K562 (cell line): ENCODE measurements around the gene ADGRB3. TPM values are rescaled to one million over a fixed set of nuclear protein-coding genes. Genes with fewer than 3 reads are reported as not detected.

Source experiments
- ATAC-seq: fragments of 200-7000 bp; cut with Tn5 transposase; 3 replicates; pipeline ENCODE4 v1.9.1; 2020; ENCODE audit warnings: moderate library complexity
- BruUV-seq: library from RNA; stranded (reverse); fragments of 400-500 nt; replicated peaks from 2 replicates; lab custom pipeline; 2021; lab: Mats Ljungman, UMichigan
- CTCF ChIA-PET: fragments of 300-600 bp; formaldehyde crosslinking; extraction: SDS; loops from one replicate; lab custom pipeline; 2021; ENCODE audit warnings: low intra/inter-chr PET ratio; lab: Yijun Ruan, JAX
- POLR2A ChIA-PET: fragments of 300-600, 350-650 bp; sonication (Branson Sonifier 250); formaldehyde crosslinking; extraction: SDS; loops from one replicate; lab custom pipeline; 2021; ENCODE audit warnings: antibody characterized with exemption, inconsistent platforms; lab: Yijun Ruan, JAX
- DNase-seq, 4 experiments: peaks; one replicate each; pipeline versions ENCODE4 v3.0.0 to v3.0.0-alpha.2; 2011 to 2018; ENCODE audit warnings: low spot score in 3 of 4, mixed read lengths in 3 of 4; ENCODE audit errors: extremely low read depth in 1 of 4
- FAIRE-seq: peaks from 2 replicates; lab custom pipeline; 2011; peaks lifted over from hg19 to GRCh38; lab: Jason Lieb, UNC
- H2AFZ ChIP-seq: 2 replicates; pipeline ENCODE4 v1.6.0; 2011; ENCODE audit warnings: low read depth, low read length, control low read depth, inconsistent platforms
- H3K27ac ChIP-seq: fragments of 200-600 bp; 3 replicates; pipeline ENCODE4 v1.8.0; 2011; ENCODE audit warnings: low read depth, mild to moderate bottlenecking, control low read depth, inconsistent platforms, low read length, moderate library complexity, mixed read lengths; ENCODE audit errors: extremely low read depth
- H3K27me3 ChIP-seq, 2 experiments: fragments of 300-600 bp in 1 of 2; 2 replicates in 1 of 2; 3 replicates in 1 of 2; pipeline versions ENCODE4 v1.6.0 to v1.8.0; 2011; ENCODE audit warnings: inconsistent platforms in 2 of 2, low read length in 2 of 2, mild to moderate bottlenecking in 1 of 2, mixed read lengths in 1 of 2, moderate library complexity in 1 of 2; ENCODE audit not compliant: control insufficient read depth in 2 of 2, insufficient read depth in 2 of 2
- H3K36me3 ChIP-seq: fragments of 300-600 bp; 3 replicates; pipeline ENCODE4 v1.8.0; 2011; ENCODE audit warnings: mild to moderate bottlenecking, low read length, inconsistent platforms; ENCODE audit not compliant: control insufficient read depth, insufficient read depth
- H3K4me1 ChIP-seq, 2 experiments: fragments of 200-600 bp in 1 of 2; replicated peaks in 1 of 2; 2 replicates in 1 of 2; 3 replicates in 1 of 2; pipeline versions ENCODE4 v1.5.1 to v1.8.0; 2011; ENCODE audit warnings: inconsistent platforms in 2 of 2, low read length in 2 of 2, mild to moderate bottlenecking in 1 of 2, mixed read lengths in 1 of 2, moderate library complexity in 1 of 2; ENCODE audit not compliant: control insufficient read depth in 2 of 2, insufficient read depth in 2 of 2
- H3K4me2 ChIP-seq: 2 replicates; pipeline ENCODE4 v1.6.1; 2011; ENCODE audit warnings: low read length, control low read depth, inconsistent platforms, mixed read lengths; ENCODE audit not compliant: insufficient read depth
- H3K4me3 ChIP-seq: fragments of 200-600 bp; sonication (generic), shearing (Covaris generic); 2 replicates; pipeline ENCODE4 v1.5.1; 2016; ENCODE audit warnings: control low read depth, inconsistent platforms
- H3K79me2 ChIP-seq: fragments of 200-600 bp; 3 replicates; pipeline ENCODE4 v1.8.0; 2011; ENCODE audit warnings: low read length, inconsistent platforms; ENCODE audit not compliant: control insufficient read depth, insufficient read depth
- H3K9ac ChIP-seq, 2 experiments: 2 replicates each; pipeline versions ENCODE4 v1.6.0 to v1.6.1; 2011; ENCODE audit warnings: low read depth in 2 of 2, low read length in 2 of 2, control low read depth in 1 of 2, inconsistent platforms in 1 of 2, mild to moderate bottlenecking in 1 of 2, mixed read lengths in 1 of 2; ENCODE audit not compliant: insufficient read depth in 1 of 2
- H3K9me1 ChIP-seq: one replicate; pipeline ENCODE4 v1.6.0; 2011; ENCODE audit warnings: inconsistent platforms, mild to moderate bottlenecking, low read length, moderate library complexity; ENCODE audit not compliant: control insufficient read depth, insufficient read depth
- H3K9me3 ChIP-seq: replicated peaks from 2 replicates; pipeline ENCODE4 v1.5.1; 2011; ENCODE audit warnings: low read depth, low read length, inconsistent platforms; ENCODE audit not compliant: control insufficient read depth, insufficient read depth
- H4K20me1 ChIP-seq: replicated peaks from 2 replicates; pipeline ENCODE4 v1.6.1; 2011; ENCODE audit warnings: low read length, inconsistent platforms, mixed read lengths; ENCODE audit not compliant: control insufficient read depth, insufficient read depth
- CBX3 ChIP-seq, 2 experiments: IDR thresholded peaks; 1 replicate in 1 of 2; 2 replicates in 1 of 2; pipeline ENCODE4 v1.6.1; 2012; ENCODE audit warnings: inconsistent platforms in 2 of 2, low read length in 2 of 2, borderline replicate concordance in 1 of 2, control low read depth in 1 of 2
- CHCHD3 ChIP-seq: fragments of 250-450 bp; sonication (Bioruptor Pico); IDR thresholded peaks from 2 replicates; pipeline ENCODE4 v2.1.2; 2022; ENCODE audit warnings: mild to moderate bottlenecking
- CREB1 ChIP-seq, 2 experiments: sonication (generic) in 1 of 2; formaldehyde crosslinking in 1 of 2; IDR thresholded peaks; 2 replicates each; pipeline versions ENCODE4 v1.6.1 to v1.8.0; 2012 to 2022; ENCODE audit warnings: inconsistent platforms in 1 of 2, mild to moderate bottlenecking in 1 of 2, missing genetic modification reagents in 1 of 2, moderate library complexity in 1 of 2
- POLR2H ChIP-seq: IDR thresholded peaks from 2 replicates; pipeline ENCODE4 v1.6.1; 2016; ENCODE audit warnings: missing genetic modification characterization, low read depth, mild to moderate bottlenecking, control low read depth, missing compliant biosample characterization, moderate library complexity
- RBM22 ChIP-seq: fragments of 200-400 bp; formaldehyde crosslinking; IDR thresholded peaks from 2 replicates; pipeline ENCODE4 v1.6.1; 2018; ENCODE audit warnings: low read length, low read depth; ENCODE audit not compliant: poor library complexity, severe bottlenecking
- STAT5A ChIP-seq: IDR thresholded peaks from 2 replicates; pipeline ENCODE4 v1.6.1; 2012; ENCODE audit warnings: low read length, inconsistent platforms, borderline replicate concordance
- XRCC3 ChIP-seq: fragments of 450-650 bp; IDR thresholded peaks from 2 replicates; pipeline ENCODE4 v1.6.1; 2017; ENCODE audit warnings: mild to moderate bottlenecking, moderate library complexity
- ZC3H4 ChIP-seq: sonication (generic); formaldehyde crosslinking; IDR thresholded peaks from 2 replicates; pipeline ENCODE4 v1.9.0; 2021; ENCODE audit warnings: missing genetic modification reagents, borderline replicate concordance
- ZC3H8 ChIP-seq: fragments of 450-650 bp; IDR thresholded peaks from 2 replicates; pipeline ENCODE4 v1.6.1; 2017
- ZEB2 ChIP-seq: fragments of 450-650 bp; IDR thresholded peaks from 2 replicates; pipeline ENCODE4 v1.6.1; 2016
- ZNF384 ChIP-seq: IDR thresholded peaks from 2 replicates; pipeline ENCODE4 v1.6.1; 2012; ENCODE audit warnings: low read depth, low read length, improper control_type of control experiment
- ZNF696 ChIP-seq: fragments of 250-450 bp; sonication (Bioruptor Pico); conservative IDR thresholded peaks from 2 replicates; pipeline ENCODE4 v1.4.0; 2020; ENCODE audit warnings: mild to moderate bottlenecking, moderate library complexity
- ZNF707 ChIP-seq: fragments of 250-450 bp; sonication (Bioruptor Pico); conservative IDR thresholded peaks from 2 replicates; pipeline ENCODE4 v1.8.0; 2022; ENCODE audit warnings: inconsistent platforms, mild to moderate bottlenecking, moderate library complexity
- WGBS: fragments of 100-300 bp; shearing (Covaris generic); methylation state at CpG from one replicate; pipeline ENCODE4 v1.1.6; 2016; ENCODE audit warnings: low coverage, mixed read lengths; ENCODE audit not compliant: insufficient coverage; ENCODE audit errors: missing lambda C conversion rate; 5-methylcytosine and 5-hydroxymethylcytosine counted together
- in situ Hi-C: fragments of 300-500 bp; cut with MboI; formaldehyde crosslinking; loops from 4 replicates; pipeline ENCODE4 v1.15.0; 2018; ENCODE audit warnings: inconsistent platforms, mixed read lengths
- intact Hi-C: fragments of 100-400 bp; cut with micrococcal nuclease; formaldehyde crosslinking; loops from 2 replicates; pipeline ENCODE4 v1.14.2; 2022
- polyA plus RNA-seq, 8 experiments: library from polyadenylated mRNA; depleted of rRNA in 4 of 8; stranded (reverse) in 5 of 8; unstranded in 3 of 8; fragments of >200 nt; fragmentation: Nextera tagmentation in 2 of 8; fragmentation: Illumina TruSeq in 1 of 8; extraction: Ambion mirVana in 2 of 8; extraction: Trizol in 1 of 8; gene quantifications; 2 replicates each; pipeline versions ENCODE4 v1.2.1 to v1.2.3, GENCODE V29; 2011 to 2014; ENCODE audit warnings: inconsistent platforms in 1 of 8, missing spikeins in 1 of 8
- total RNA-seq, 7 experiments: library from RNA; depleted of rRNA in 6 of 7; stranded (reverse); fragments of >200 nt in 6 of 7; fragmentation: Illumina TruSeq in 2 of 7; extraction: Trizol in 2 of 7; gene quantifications; 2 replicates each; pipeline versions ENCODE4 v1.2.1 to v1.2.3, GENCODE V29; 2011 to 2021; ENCODE audit warnings: low replicate concordance in 1 of 7
- TF ChIP-seq, protein P1 (sequence below): IDR thresholded peaks from 2 replicates; pipeline ENCODE4 v1.6.1; 2012; ENCODE audit warnings: low read depth, low read length, improper control_type of control experiment, borderline replicate concordance

Gene ADGRB3
- total and polyA plus RNA-seq, 9 of the 15 experiments (the other 6 are each of a cell fraction or from before 2014, with no cell fraction given) = 0.90 to 7.8 (median 2.4) TPM

DNA sequence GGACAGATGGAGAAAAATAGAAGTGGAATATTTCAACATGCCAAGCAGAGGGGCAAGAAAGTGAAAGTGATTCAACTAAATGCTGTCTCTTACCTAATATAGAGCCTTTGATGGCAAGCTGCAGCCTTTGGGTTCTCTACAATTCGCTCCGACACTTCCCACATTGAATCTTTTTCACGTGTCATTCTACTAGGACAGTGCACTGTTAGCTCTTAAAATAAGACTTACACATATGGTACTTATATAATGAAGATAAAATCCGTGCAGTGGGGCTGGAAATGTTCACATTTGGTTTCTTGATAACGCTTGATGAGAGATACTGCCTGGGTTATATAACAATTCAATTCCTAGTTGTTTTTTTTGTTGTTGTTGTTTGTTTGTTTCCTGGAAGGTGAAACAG is 659.3 kb downstream of the ADGRB3 start:
- no peak overlapping the region for H3K9ac ChIP-seq
- ATAC-seq (no peak), DNase-seq (no peak), FAIRE-seq (no peak)
- 1% methylated on average over 5 of the region's 5 CpGs for WGBS
- H3K9me3 ChIP-seq = no peaks in the 10 kb centered on the region
- no peaks in the 10 kb centered on the region for H3K4me1 ChIP-seq
- H3K4me3 ChIP-seq = no peak overlapping the region
- no TSS peak for BruUV-seq
- no peaks in the 10 kb centered on the region for H3K9me1 ChIP-seq
- H3K36me3 ChIP-seq = no peaks in the 10 kb centered on the region
- ChIA-PET CTCF (no interaction called here), POLR2A (no interaction called here)
- H3K27ac ChIP-seq = no peak overlapping the region
- H2AFZ ChIP-seq = no peak overlapping the region
- intact Hi-C loops (no loop called here), in situ Hi-C loops (no loop called here)
- no peaks in the 10 kb centered on the region for H3K27me3 ChIP-seq
- TF ChIP-seq STAT5A (no peak), ZEB2 (no peak), RBM22 (no peak), CBX3 (IDR thresholded peaks at IDR 0.05; ENCODE audit: borderline replicate concordance in 1 of 2, low read length in 2 of 2) (no peak), CHCHD3 (no peak), CREB1 (IDR thresholded peaks at IDR 0.05) (no peak), CREB1 (CRISPR knock-in tag; IDR thresholded peaks at IDR 0.05) (no peak), ZC3H4 (no peak), POLR2H (tag) (no peak), ZNF384 (no peak), ZC3H8 (no peak), ZNF696 (no peak), ZNF707 (CRISPR knock-in tag) (no peak), XRCC3 (no peak)
- TF ChIP-seq, protein P1, sequence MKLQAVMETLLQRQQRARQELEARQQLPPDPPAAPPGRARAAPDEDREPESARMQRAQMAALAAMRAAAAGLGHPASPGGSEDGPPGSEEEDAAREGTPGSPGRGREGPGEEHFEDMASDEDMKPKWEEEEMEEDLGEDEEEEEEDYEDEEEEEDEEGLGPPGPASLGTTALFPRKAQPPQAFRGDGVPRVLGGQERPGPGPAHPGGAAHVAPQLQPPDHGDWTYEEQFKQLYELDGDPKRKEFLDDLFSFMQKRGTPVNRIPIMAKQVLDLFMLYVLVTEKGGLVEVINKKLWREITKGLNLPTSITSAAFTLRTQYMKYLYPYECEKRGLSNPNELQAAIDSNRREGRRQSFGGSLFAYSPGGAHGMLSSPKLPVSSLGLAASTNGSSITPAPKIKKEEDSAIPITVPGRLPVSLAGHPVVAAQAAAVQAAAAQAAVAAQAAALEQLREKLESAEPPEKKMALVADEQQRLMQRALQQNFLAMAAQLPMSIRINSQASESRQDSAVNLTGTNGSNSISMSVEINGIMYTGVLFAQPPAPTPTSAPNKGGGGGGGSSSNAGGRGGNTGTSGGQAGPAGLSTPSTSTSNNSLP = no peak
- H3K4me2 ChIP-seq = no peak overlapping the region
- no peaks in the 10 kb centered on the region for H3K79me2 ChIP-seq
- H4K20me1 ChIP-seq = no peaks in the 10 kb centered on the region
